Loucy (cell line): Measurements from ENCODE around the gene RAB1A.

Source experiments
- H2AFZ ChIP-seq: fragments of 200-600 bp; sonication (generic); 2 replicates; pipeline ENCODE4 v1.6.0; 2016; ENCODE audit warnings: antibody characterized with exemption, mild to moderate bottlenecking, low read length, moderate library complexity
- H3F3A ChIP-seq: fragments of 200-600 bp; 2 replicates; pipeline ENCODE4 v1.6.0; 2016; ENCODE audit warnings: antibody characterized with exemption, low read depth, mild to moderate bottlenecking
- H3K27me3 ChIP-seq: fragments of 200-600 bp; sonication (generic); 2 replicates; pipeline ENCODE4 v1.6.1; 2014; ENCODE audit warnings: low read length, mild to moderate bottlenecking; ENCODE audit not compliant: insufficient read depth, poor library complexity, severe bottlenecking
- H3K36me3 ChIP-seq: fragments of 200-600 bp; sonication (generic); 2 replicates; pipeline ENCODE4 v1.6.1; 2016; ENCODE audit warnings: low read length; ENCODE audit not compliant: insufficient read depth
- H3K4me1 ChIP-seq: fragments of 200-600 bp; sonication (generic); 2 replicates; pipeline ENCODE4 v1.5.1; 2014; ENCODE audit warnings: low read length, mild to moderate bottlenecking; ENCODE audit not compliant: insufficient read depth, poor library complexity, severe bottlenecking
- H3K4me2 ChIP-seq: fragments of 200-600 bp; sonication (generic); 2 replicates; pipeline ENCODE4 v1.6.0; 2014; ENCODE audit warnings: antibody characterized with exemption, low read length, low read depth, mild to moderate bottlenecking; ENCODE audit not compliant: poor library complexity, severe bottlenecking
- H3K4me3 ChIP-seq: fragments of 200-600 bp; sonication (generic); 2 replicates; pipeline ENCODE4 v1.5.1; 2014; ENCODE audit warnings: low read length, mild to moderate bottlenecking, mixed read lengths; ENCODE audit not compliant: poor library complexity, severe bottlenecking
- H3K79me2 ChIP-seq: fragments of 200-600 bp; sonication (generic); 2 replicates; pipeline ENCODE4 v1.6.1; 2014; ENCODE audit warnings: low read length; ENCODE audit not compliant: insufficient read depth
- H3K9ac ChIP-seq: fragments of 200-600 bp; sonication (generic); 2 replicates; pipeline ENCODE4 v1.6.0; 2014; ENCODE audit warnings: mild to moderate bottlenecking, low read depth, low read length, moderate library complexity; ENCODE audit not compliant: poor library complexity, severe bottlenecking
- H3K9me2 ChIP-seq: fragments of 200-600 bp; sonication (generic); replicated peaks from 2 replicates; pipeline ENCODE4 v1.6.1; 2016; ENCODE audit warnings: low read depth, low read length, mixed read lengths
- H3K9me3 ChIP-seq: fragments of 200-600 bp; sonication (generic); 2 replicates; pipeline ENCODE4 v1.6.1; 2014; ENCODE audit warnings: mild to moderate bottlenecking, antibody characterized with exemption, low read length, low read depth; ENCODE audit not compliant: insufficient read depth
- H4K20me1 ChIP-seq: fragments of 200-600 bp; sonication (generic); 2 replicates; pipeline ENCODE4 v1.6.0; 2014; ENCODE audit warnings: antibody characterized with exemption, low read length, mild to moderate bottlenecking; ENCODE audit not compliant: insufficient read depth, poor library complexity, severe bottlenecking
- EZH2phosphoT487 ChIP-seq: fragments of 200-600 bp; IDR thresholded peaks from 2 replicates; pipeline ENCODE4 v1.6.1; 2018; ENCODE audit warnings: antibody characterized with exemption, mild to moderate bottlenecking, moderate library complexity, borderline replicate concordance
- TF ChIP-seq, protein P1 (sequence below): fragments of 200-600 bp; sonication (generic); conservative IDR thresholded peaks from 2 replicates; pipeline ENCODE4 v1.5.1; 2014; ENCODE audit warnings: mild to moderate bottlenecking, antibody characterized with exemption, low read length

The RAB1A gene

DNA sequence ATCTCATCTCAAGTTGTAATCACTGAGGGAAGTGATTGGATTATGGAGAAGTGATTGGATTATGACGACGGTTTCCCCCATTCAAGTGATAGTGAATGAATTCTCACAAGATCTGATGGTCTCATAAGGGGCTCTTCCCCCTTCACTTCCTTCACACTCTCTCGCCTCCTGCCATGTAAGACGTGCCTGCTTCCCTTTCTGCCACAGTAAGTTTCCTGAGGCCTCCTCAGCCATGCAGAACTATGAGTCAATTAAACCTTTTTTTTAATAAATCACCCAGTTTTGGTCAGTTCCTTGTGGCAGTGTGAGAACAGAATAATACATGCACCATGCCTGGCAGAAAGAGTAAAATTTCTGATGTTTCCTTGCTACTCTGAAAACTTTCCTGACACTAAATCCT is 37.1 kb downstream of the RAB1A start:
- Histone ChIP-seq H3K79me2 (peaks cover 57% of the 10 kb centered on the region), H3K4me2 (no peak overlapping the region), H2AFZ (no peak overlapping the region), H3K4me1 (peaks cover 2% of the 10 kb centered on the region), H3F3A (no peaks in the 10 kb centered on the region), H3K4me3 (no peak overlapping the region), H3K9me3 (no peaks in the 10 kb centered on the region), H3K9ac (no peak overlapping the region), H3K9me2 (no peaks in the 10 kb centered on the region), H3K27me3 (no peaks in the 10 kb centered on the region), H4K20me1 (peaks cover 41% of the 10 kb centered on the region), H3K36me3 (peaks cover 92% of the 10 kb centered on the region)
- no peak for TF ChIP-seq EZH2phosphoT487
- TF ChIP-seq, protein P1, sequence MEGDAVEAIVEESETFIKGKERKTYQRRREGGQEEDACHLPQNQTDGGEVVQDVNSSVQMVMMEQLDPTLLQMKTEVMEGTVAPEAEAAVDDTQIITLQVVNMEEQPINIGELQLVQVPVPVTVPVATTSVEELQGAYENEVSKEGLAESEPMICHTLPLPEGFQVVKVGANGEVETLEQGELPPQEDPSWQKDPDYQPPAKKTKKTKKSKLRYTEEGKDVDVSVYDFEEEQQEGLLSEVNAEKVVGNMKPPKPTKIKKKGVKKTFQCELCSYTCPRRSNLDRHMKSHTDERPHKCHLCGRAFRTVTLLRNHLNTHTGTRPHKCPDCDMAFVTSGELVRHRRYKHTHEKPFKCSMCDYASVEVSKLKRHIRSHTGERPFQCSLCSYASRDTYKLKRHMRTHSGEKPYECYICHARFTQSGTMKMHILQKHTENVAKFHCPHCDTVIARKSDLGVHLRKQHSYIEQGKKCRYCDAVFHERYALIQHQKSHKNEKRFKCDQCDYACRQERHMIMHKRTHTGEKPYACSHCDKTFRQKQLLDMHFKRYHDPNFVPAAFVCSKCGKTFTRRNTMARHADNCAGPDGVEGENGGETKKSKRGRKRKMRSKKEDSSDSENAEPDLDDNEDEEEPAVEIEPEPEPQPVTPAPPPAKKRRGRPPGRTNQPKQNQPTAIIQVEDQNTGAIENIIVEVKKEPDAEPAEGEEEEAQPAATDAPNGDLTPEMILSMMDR, result no peak

DNA sequence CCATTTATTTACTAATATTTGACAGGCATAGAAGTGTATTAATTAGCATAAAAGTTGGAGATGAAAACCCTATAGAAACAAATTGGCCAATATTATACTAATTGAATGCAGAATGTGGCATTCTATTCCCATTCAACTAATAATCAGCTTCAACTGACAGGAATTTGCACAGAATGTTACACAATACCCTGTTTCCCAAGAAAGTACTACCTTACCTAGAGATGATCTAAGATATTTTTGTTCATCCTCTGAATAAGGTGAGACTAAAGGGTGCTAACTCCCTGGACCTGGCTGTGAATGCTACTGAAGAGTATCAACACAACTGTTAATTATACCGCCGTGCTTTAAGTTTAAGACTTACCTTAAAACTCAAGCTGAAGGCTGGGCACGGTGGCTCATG is 44.8 kb downstream of the RAB1A start:
- Histone ChIP-seq H4K20me1 (no peaks in the 10 kb centered on the region), H3K27me3 (no peaks in the 10 kb centered on the region), H3K4me2 (no peak overlapping the region), H3K79me2 (no peaks in the 10 kb centered on the region; the same call in 1 of the 2 replicates), H3K9ac (no peak overlapping the region), H3K9me2 (no peaks in the 10 kb centered on the region), H3K36me3 (peaks cover 86% of the 10 kb centered on the region), H3K9me3 (no peaks in the 10 kb centered on the region), H3F3A (no peaks in the 10 kb centered on the region), H2AFZ (no peak overlapping the region), H3K4me1 (peaks cover 5% of the 10 kb centered on the region), H3K4me3 (no peak overlapping the region)
- TF ChIP-seq, protein P1, result no peak
- no peak for TF ChIP-seq EZH2phosphoT487

- Histone ChIP-seq H4K20me1 (no peaks in the 10 kb centered on the region), H2AFZ (no peak overlapping the region), H3K9me3 (no peaks in the 10 kb centered on the region), H3K9ac (no peak overlapping the region), H3K4me2 (peak overlapping the region; percentile 15), H3K36me3 (peaks cover 70% of the 10 kb centered on the region), H3K27me3 (no peaks in the 10 kb centered on the region), H3K4me3 (no peak overlapping the region), H3K9me2 (no peaks in the 10 kb centered on the region), H3K4me1 (peaks cover 5% of the 10 kb centered on the region), H3K79me2 (no peaks in the 10 kb centered on the region), H3F3A (no peaks in the 10 kb centered on the region)
- TF ChIP-seq, protein P1, result no peak
- TF ChIP-seq EZH2phosphoT487, result no peak
Observed at GRCh38 chr2:65081232-65081685, 48.6 kb downstream of the RAB1A start.
